HepG2 (cell line): Measurements from ENCODE around the gene ENAH. TPM values are rescaled to one million over a fixed set of nuclear protein-coding genes. Genes with fewer than 3 reads are reported as not detected.

Experiments
- PAXIP1 ChIP-seq: sonication (generic); formaldehyde crosslinking; conservative IDR thresholded peaks from 2 replicates; pipeline ENCODE4 v1.4.0; 2020; ENCODE audit warnings: mild to moderate bottlenecking, missing genetic modification reagents, moderate library complexity
- TGIF2 ChIP-seq: IDR thresholded peaks from 2 replicates; pipeline ENCODE4 v1.6.1; 2016; ENCODE audit warnings: control low read depth, missing compliant biosample characterization
- ZNF10 ChIP-seq: sonication (generic); formaldehyde crosslinking; IDR thresholded peaks from 2 replicates; pipeline ENCODE4 v1.4.0; 2020; ENCODE audit warnings: mild to moderate bottlenecking, low read depth, missing genetic modification reagents, borderline replicate concordance
- ZNF318 ChIP-seq: sonication (generic); formaldehyde crosslinking; IDR thresholded peaks from 2 replicates; pipeline ENCODE4 v1.4.0; 2020; ENCODE audit warnings: mild to moderate bottlenecking, missing genetic modification reagents
- polyA plus RNA-seq, 8 experiments: library from polyadenylated mRNA; depleted of rRNA in 3 of 8; stranded (reverse) in 7 of 8; unstranded in 1 of 8; fragments of >200 nt; fragmentation: Illumina TruSeq in 4 of 8; extraction: Trizol in 4 of 8; gene quantifications; 2 replicates each; pipeline versions ENCODE4 v1.2.1 to v1.2.3, GENCODE V29; 2011 to 2016; ENCODE audit warnings: low read depth in 4 of 8, missing spikeins in 1 of 8, mixed read lengths in 1 of 8; ENCODE audit not compliant: insufficient read depth in 1 of 8
- total RNA-seq, 5 experiments: library from RNA; depleted of rRNA; stranded (reverse); fragments of >200 nt; fragmentation: Illumina TruSeq; extraction: Trizol; gene quantifications; 2 replicates each; pipeline ENCODE4 v1.2.3, GENCODE V29; 2016; ENCODE audit warnings: low read depth in 1 of 5

Gene ENAH
- total and polyA plus RNA-seq, 2 of the 13 experiments (the other 11 are each of a cell fraction or from before 2014, with no cell fraction given) = 22.1 to 58.3 TPM

GRCh38 chr1:225448146-225448805 is 204.6 kb downstream of the ENAH start (continued):
- TF ChIP-seq PAXIP1 (CRISPR knock-in tag) (no peak), ZNF318 (CRISPR knock-in tag) (no peak), ZNF10 (CRISPR knock-in tag) (no peak), TGIF2 (CRISPR knock-in tag) (0 out of 2 replicates have a peak, but pooled peaks have one; percentile 44)
